Loucy (cell line): ENCODE data around the gene FOXE3.

Experiments
- H2AFZ ChIP-seq: fragments of 200-600 bp; sonication (generic); 2 replicates; pipeline ENCODE4 v1.6.0; 2016; ENCODE audit warnings: antibody characterized with exemption, mild to moderate bottlenecking, low read length, moderate library complexity
- H3F3A ChIP-seq: fragments of 200-600 bp; 2 replicates; pipeline ENCODE4 v1.6.0; 2016; ENCODE audit warnings: antibody characterized with exemption, low read depth, mild to moderate bottlenecking
- H3K27me3 ChIP-seq: fragments of 200-600 bp; sonication (generic); 2 replicates; pipeline ENCODE4 v1.6.1; 2014; ENCODE audit warnings: low read length, mild to moderate bottlenecking; ENCODE audit not compliant: insufficient read depth, poor library complexity, severe bottlenecking
- H3K36me3 ChIP-seq: fragments of 200-600 bp; sonication (generic); 2 replicates; pipeline ENCODE4 v1.6.1; 2016; ENCODE audit warnings: low read length; ENCODE audit not compliant: insufficient read depth
- H3K4me1 ChIP-seq: fragments of 200-600 bp; sonication (generic); 2 replicates; pipeline ENCODE4 v1.5.1; 2014; ENCODE audit warnings: low read length, mild to moderate bottlenecking; ENCODE audit not compliant: insufficient read depth, poor library complexity, severe bottlenecking
- H3K4me2 ChIP-seq: fragments of 200-600 bp; sonication (generic); 2 replicates; pipeline ENCODE4 v1.6.0; 2014; ENCODE audit warnings: antibody characterized with exemption, low read length, low read depth, mild to moderate bottlenecking; ENCODE audit not compliant: poor library complexity, severe bottlenecking
- H3K4me3 ChIP-seq: fragments of 200-600 bp; sonication (generic); 2 replicates; pipeline ENCODE4 v1.5.1; 2014; ENCODE audit warnings: low read length, mild to moderate bottlenecking, mixed read lengths; ENCODE audit not compliant: poor library complexity, severe bottlenecking
- H3K79me2 ChIP-seq: fragments of 200-600 bp; sonication (generic); 2 replicates; pipeline ENCODE4 v1.6.1; 2014; ENCODE audit warnings: low read length; ENCODE audit not compliant: insufficient read depth
- H3K9ac ChIP-seq: fragments of 200-600 bp; sonication (generic); 2 replicates; pipeline ENCODE4 v1.6.0; 2014; ENCODE audit warnings: mild to moderate bottlenecking, low read depth, low read length, moderate library complexity; ENCODE audit not compliant: poor library complexity, severe bottlenecking
- H3K9me2 ChIP-seq: fragments of 200-600 bp; sonication (generic); replicated peaks from 2 replicates; pipeline ENCODE4 v1.6.1; 2016; ENCODE audit warnings: low read depth, low read length, mixed read lengths
- H3K9me3 ChIP-seq: fragments of 200-600 bp; sonication (generic); 2 replicates; pipeline ENCODE4 v1.6.1; 2014; ENCODE audit warnings: mild to moderate bottlenecking, antibody characterized with exemption, low read length, low read depth; ENCODE audit not compliant: insufficient read depth
- H4K20me1 ChIP-seq: fragments of 200-600 bp; sonication (generic); 2 replicates; pipeline ENCODE4 v1.6.0; 2014; ENCODE audit warnings: antibody characterized with exemption, low read length, mild to moderate bottlenecking; ENCODE audit not compliant: insufficient read depth, poor library complexity, severe bottlenecking
- EZH2phosphoT487 ChIP-seq: fragments of 200-600 bp; IDR thresholded peaks from 2 replicates; pipeline ENCODE4 v1.6.1; 2018; ENCODE audit warnings: antibody characterized with exemption, mild to moderate bottlenecking, moderate library complexity, borderline replicate concordance
- TF ChIP-seq, protein P1 (sequence below): fragments of 200-600 bp; sonication (generic); conservative IDR thresholded peaks from 2 replicates; pipeline ENCODE4 v1.5.1; 2014; ENCODE audit warnings: mild to moderate bottlenecking, antibody characterized with exemption, low read length

Gene FOXE3

DNA sequence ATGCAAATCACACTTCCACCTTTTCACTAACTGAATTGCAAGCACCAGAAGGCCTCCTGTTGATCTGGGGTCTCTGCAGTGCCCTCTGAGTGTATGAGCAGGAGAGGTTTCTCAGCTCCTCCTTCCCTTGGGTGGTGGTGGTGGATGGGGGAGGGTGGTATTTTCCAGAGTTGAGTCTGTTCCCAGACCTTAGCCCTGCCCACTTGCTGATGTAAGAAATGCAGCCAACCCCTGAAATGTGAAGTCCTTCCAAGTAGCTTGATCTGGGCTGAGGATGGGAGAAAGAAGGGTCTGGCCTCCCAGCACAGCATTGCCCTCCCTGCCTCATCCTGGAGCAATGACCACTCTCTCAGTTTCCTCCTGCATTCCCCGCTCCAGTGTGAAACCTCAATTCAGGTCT lies 15.4 kb downstream of the FOXE3 start:
- Histone ChIP-seq H3K9ac (no peak overlapping the region), H3K27me3 (no peaks in the 10 kb centered on the region), H3K4me2 (peak overlapping the region; percentile 96), H3K4me1 (peaks cover 36% of the 10 kb centered on the region), H3K36me3 (no peaks in the 10 kb centered on the region), H3K9me3 (no peaks in the 10 kb centered on the region), H3K9me2 (no peaks in the 10 kb centered on the region), H3K79me2 (peaks cover 51% of the 10 kb centered on the region), H3F3A (no peaks in the 10 kb centered on the region), H2AFZ (no peak overlapping the region), H4K20me1 (peaks cover 20% of the 10 kb centered on the region), H3K4me3 (peak overlapping the region; percentile 36)
- TF ChIP-seq, protein P1, sequence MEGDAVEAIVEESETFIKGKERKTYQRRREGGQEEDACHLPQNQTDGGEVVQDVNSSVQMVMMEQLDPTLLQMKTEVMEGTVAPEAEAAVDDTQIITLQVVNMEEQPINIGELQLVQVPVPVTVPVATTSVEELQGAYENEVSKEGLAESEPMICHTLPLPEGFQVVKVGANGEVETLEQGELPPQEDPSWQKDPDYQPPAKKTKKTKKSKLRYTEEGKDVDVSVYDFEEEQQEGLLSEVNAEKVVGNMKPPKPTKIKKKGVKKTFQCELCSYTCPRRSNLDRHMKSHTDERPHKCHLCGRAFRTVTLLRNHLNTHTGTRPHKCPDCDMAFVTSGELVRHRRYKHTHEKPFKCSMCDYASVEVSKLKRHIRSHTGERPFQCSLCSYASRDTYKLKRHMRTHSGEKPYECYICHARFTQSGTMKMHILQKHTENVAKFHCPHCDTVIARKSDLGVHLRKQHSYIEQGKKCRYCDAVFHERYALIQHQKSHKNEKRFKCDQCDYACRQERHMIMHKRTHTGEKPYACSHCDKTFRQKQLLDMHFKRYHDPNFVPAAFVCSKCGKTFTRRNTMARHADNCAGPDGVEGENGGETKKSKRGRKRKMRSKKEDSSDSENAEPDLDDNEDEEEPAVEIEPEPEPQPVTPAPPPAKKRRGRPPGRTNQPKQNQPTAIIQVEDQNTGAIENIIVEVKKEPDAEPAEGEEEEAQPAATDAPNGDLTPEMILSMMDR = no peak
- no peak for TF ChIP-seq EZH2phosphoT487

- peaks cover 6% of the 10 kb centered on the region for H3K27me3 ChIP-seq
- no peak overlapping the region for H3K9ac ChIP-seq
- H3F3A ChIP-seq = no peaks in the 10 kb centered on the region
- H3K4me1 ChIP-seq = peaks cover 36% of the 10 kb centered on the region
- no peaks in the 10 kb centered on the region for H3K36me3 ChIP-seq
- no peaks in the 10 kb centered on the region for H3K9me3 ChIP-seq
- TF ChIP-seq EZH2phosphoT487 = no peak
- TF ChIP-seq, protein P1 = peak; percentile 26
- H3K9me2 ChIP-seq = no peaks in the 10 kb centered on the region
- peaks cover 20% of the 10 kb centered on the region for H4K20me1 ChIP-seq
- H3K4me2 ChIP-seq = peak overlapping the region; percentile 96
- H3K4me3 ChIP-seq = peak overlapping the region; percentile 37
- H2AFZ ChIP-seq = no peak overlapping the region
- peaks cover 56% of the 10 kb centered on the region for H3K79me2 ChIP-seq
Observed at GRCh38 chr1:47432071-47433036, 16.3 kb downstream of the FOXE3 start.

GRCh38 chr1:47433037-47433421 lies 16.9 kb downstream of the FOXE3 start:
- H3K4me3 ChIP-seq = peak overlapping the region; percentile 37
- peak overlapping the region; percentile 96 for H3K4me2 ChIP-seq
- peaks cover 20% of the 10 kb centered on the region for H4K20me1 ChIP-seq

More at GRCh38 chr1:47433037-47433421, 16.9 kb downstream of the FOXE3 start:
- Histone ChIP-seq H3F3A (no peaks in the 10 kb centered on the region), H3K9ac (no peak overlapping the region), H3K27me3 (peaks cover 6% of the 10 kb centered on the region), H2AFZ (no peak overlapping the region), H3K4me1 (peaks cover 36% of the 10 kb centered on the region), H3K36me3 (no peaks in the 10 kb centered on the region), H3K79me2 (peaks cover 56% of the 10 kb centered on the region), H3K9me2 (no peaks in the 10 kb centered on the region), H3K9me3 (no peaks in the 10 kb centered on the region)
- TF ChIP-seq, protein P1 = no peak
- no peak for TF ChIP-seq EZH2phosphoT487
